ENCODE results near the gene MGA. TPM values are rescaled to one million over a fixed set of nuclear protein-coding genes. Genes with fewer than 3 reads are reported as not detected.

Gene MGA
- total RNA-seq, 1 experiment from 2014 or later, result 35.9 TPM

GRCh38 chr15:41805711-41806110 is 145.5 kb downstream of the MGA start:
- ATAC-seq, result no peak
- no peak overlapping the region for H3K4me3 Mint-ChIP-seq
- ChIA-PET CTCF (interaction anchor here (0.8 to 7.5 kb wide), 4 partner anchors 22 to 225 kb away, joined by 3 to 83 read pairs (median 8); partner anchors contain the start of genes JMJD7 and MAPKBP1), POLR2A (no interaction called here)
- no peak overlapping the region; the same call in 1 of the 2 replicates for H3K27ac Mint-ChIP-seq
- TF ChIP-seq NR2C2 (CRISPR knock-in tag; IDR thresholded peaks at IDR 0.05) (no peak), CREM (CRISPR knock-in tag; IDR thresholded peaks at IDR 0.05) (no peak), OVOL2 (CRISPR knock-in tag; IDR thresholded peaks at IDR 0.05; ENCODE audit: borderline replicate concordance) (no peak), USF1 (CRISPR knock-in tag; IDR thresholded peaks at IDR 0.05) (no peak)
- no peaks in the 10 kb centered on the region for H3K9me3 Mint-ChIP-seq
- H3K27me3 Mint-ChIP-seq (ENCODE audit: low read depth), result no peaks in the 10 kb centered on the region
- DNase-seq (ENCODE audit: low spot score), result no peak
- H3K4me1 Mint-ChIP-seq, result peaks cover 3% of the 10 kb centered on the region; the same call in 1 of the 2 replicates
- H3K36me3 Mint-ChIP-seq, result no peaks in the 10 kb centered on the region

DNA sequence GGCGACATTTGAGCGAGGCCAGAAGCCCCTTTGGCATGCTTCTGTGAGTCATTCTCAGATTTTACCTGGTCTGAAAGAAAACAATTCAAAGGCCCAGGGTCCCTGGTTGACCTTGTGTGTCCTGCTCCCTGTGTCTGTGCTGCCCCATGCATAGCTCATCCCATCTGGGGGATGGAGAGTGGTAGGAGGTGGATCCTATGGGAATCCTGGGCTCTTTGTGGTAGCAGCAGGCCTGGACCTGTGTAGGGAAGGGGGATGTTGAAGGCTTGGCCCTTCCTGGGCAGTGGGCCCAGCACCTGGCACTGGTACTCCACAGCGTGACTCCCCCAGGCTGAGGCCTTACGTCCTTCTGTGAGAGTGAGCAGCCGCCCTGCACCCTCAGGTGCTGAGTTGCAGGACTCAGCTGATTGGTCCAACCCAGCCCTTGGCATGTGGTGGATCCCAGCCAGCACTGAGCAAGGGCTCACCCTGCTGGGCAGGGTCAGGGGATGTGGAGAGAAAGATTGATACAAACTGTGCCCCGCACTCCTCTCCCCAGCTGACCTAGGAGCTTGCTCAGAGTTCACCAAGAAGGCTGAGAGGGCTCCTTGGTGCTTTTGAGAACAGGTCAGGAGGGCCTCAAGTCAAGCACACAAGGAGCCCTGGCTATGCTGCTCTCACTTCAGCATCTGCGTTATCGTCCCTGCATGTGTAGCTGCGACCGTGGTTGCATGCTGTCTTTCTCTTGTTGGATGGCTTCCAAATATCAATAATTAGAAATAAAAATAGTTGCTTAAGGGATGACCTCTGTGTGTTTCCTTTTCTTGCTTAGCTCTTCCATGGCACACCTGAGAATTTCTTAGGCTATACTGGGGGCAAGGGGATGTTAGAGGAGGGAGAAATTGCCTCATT is 146.3 kb downstream of the MGA start:
- ATAC-seq (peak; percentile 70), DNase-seq (ENCODE audit: low spot score) (peak; percentile 33)
- Mint-ChIP-seq H3K36me3 (no peaks in the 10 kb centered on the region), H3K4me1 (peaks cover 6% of the 10 kb centered on the region), H3K9me3 (no peaks in the 10 kb centered on the region), H3K27me3 (ENCODE audit: low read depth) (no peaks in the 10 kb centered on the region), H3K27ac (0 out of 2 replicates have a peak overlapping the region, but pooled peaks have one; percentile 14), H3K4me3 (no peak overlapping the region)
- no peak for TF ChIP-seq ESRRA (CRISPR knock-in tag; IDR thresholded peaks at IDR 0.05; ENCODE audit: borderline replicate concordance)
- no peak for TF ChIP-seq ATF1 (CRISPR knock-in tag; IDR thresholded peaks at IDR 0.05)
- TF ChIP-seq, protein P1, sequence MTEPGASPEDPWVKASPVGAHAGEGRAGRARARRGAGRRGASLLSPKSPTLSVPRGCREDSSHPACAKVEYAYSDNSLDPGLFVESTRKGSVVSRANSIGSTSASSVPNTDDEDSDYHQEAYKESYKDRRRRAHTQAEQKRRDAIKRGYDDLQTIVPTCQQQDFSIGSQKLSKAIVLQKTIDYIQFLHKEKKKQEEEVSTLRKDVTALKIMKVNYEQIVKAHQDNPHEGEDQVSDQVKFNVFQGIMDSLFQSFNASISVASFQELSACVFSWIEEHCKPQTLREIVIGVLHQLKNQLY (CRISPR knock-in tag; IDR thresholded peaks at IDR 0.05), result no peak
- no peak for TF ChIP-seq FOXP1 (CRISPR knock-in tag; IDR thresholded peaks at IDR 0.05; ENCODE audit: borderline replicate concordance)
- peak; percentile 36; the same call in 1 of the 2 replicates for TF ChIP-seq ZNF423 (CRISPR knock-in tag; IDR thresholded peaks at IDR 0.05)
- no peak for TF ChIP-seq GABPB1 (CRISPR knock-in tag; IDR thresholded peaks at IDR 0.05)
- TF ChIP-seq CREB1 (CRISPR knock-in tag; IDR thresholded peaks at IDR 0.05), result no peak
- no peak for TF ChIP-seq GRHL2 (CRISPR knock-in tag; IDR thresholded peaks at IDR 0.05; ENCODE audit: insufficient replicate concordance, severe bottlenecking)
- ChIA-PET POLR2A (interaction anchor here (1.1 kb wide), 1 partner anchor 32 kb away, joined by 8 read pairs; the partner anchor contains the start of gene MAPKBP1), CTCF (interaction anchor here (0.7 to 7.5 kb wide), 7 partner anchors 15 to 249 kb away, joined by 3 to 83 read pairs (median 4); partner anchors contain the start of genes JMJD7 and MAPKBP1)

- Mint-ChIP-seq H3K27me3 (ENCODE audit: low read depth) (no peaks in the 10 kb centered on the region), H3K36me3 (no peaks in the 10 kb centered on the region), H3K9me3 (no peaks in the 10 kb centered on the region), H3K4me3 (no peak overlapping the region), H3K4me1 (peaks cover 6% of the 10 kb centered on the region), H3K27ac (no peak overlapping the region)
- ChIA-PET POLR2A (interaction anchor here (0.7 to 1.9 kb wide), 2 partner anchors 36 to 76 kb away, joined by 4 to 13 read pairs; partner anchors contain the start of gene MAPKBP1), CTCF (interaction anchor here (0.5 to 6.4 kb wide), 5 partner anchors 18 to 894 kb away, joined by 3 to 158 read pairs (median 4); partner anchors contain the start of gene MAPKBP1)
- ATAC-seq (no peak), DNase-seq (ENCODE audit: low spot score) (no peak)
- TF ChIP-seq SMAD4 (CRISPR knock-in tag; IDR thresholded peaks at IDR 0.05) (no peak), FOXP4 (CRISPR knock-in tag; IDR thresholded peaks at IDR 0.05) (no peak), ZNF532 (CRISPR knock-in tag; IDR thresholded peaks at IDR 0.05; ENCODE audit: borderline replicate concordance) (no peak), CREB1 (CRISPR knock-in tag; IDR thresholded peaks at IDR 0.05) (no peak), ETV6 (CRISPR knock-in tag; IDR thresholded peaks at IDR 0.05) (no peak), GRHL2 (CRISPR knock-in tag; IDR thresholded peaks at IDR 0.05; ENCODE audit: insufficient replicate concordance, severe bottlenecking) (no peak), ZNF138 (CRISPR knock-in tag; conservative IDR thresholded peaks at IDR 0.05) (no peak), CREM (CRISPR knock-in tag; IDR thresholded peaks at IDR 0.05) (no peak), SP1 (CRISPR knock-in tag; conservative IDR thresholded peaks at IDR 0.05) (no peak)
- TF ChIP-seq, protein P2, sequence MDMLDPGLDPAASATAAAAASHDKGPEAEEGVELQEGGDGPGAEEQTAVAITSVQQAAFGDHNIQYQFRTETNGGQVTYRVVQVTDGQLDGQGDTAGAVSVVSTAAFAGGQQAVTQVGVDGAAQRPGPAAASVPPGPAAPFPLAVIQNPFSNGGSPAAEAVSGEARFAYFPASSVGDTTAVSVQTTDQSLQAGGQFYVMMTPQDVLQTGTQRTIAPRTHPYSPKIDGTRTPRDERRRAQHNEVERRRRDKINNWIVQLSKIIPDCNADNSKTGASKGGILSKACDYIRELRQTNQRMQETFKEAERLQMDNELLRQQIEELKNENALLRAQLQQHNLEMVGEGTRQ (CRISPR knock-in tag; IDR thresholded peaks at IDR 0.05), result no peak
- TF ChIP-seq, protein P3, sequence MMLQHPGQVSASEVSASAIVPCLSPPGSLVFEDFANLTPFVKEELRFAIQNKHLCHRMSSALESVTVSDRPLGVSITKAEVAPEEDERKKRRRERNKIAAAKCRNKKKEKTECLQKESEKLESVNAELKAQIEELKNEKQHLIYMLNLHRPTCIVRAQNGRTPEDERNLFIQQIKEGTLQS (CRISPR knock-in tag; conservative IDR thresholded peaks at IDR 0.05), result no peak
Measured at GRCh38 chr15:41809121-41809520, 148.9 kb downstream of the MGA start.

Measured in WTC11 (cell line).